HG03521 (cell line): ENCODE results near the gene SLFN5.
"Not testable (repeated sequence)": the region's sequence is repeated elsewhere in the genome, so short reads cannot be mapped to it uniquely, and the experiment has no call there.

Source experiments
- ATAC-seq: cut with Tn5 transposase; IDR thresholded peaks from one replicate; pipeline ENCODE4 v1.9.1; 2021; ENCODE audit warnings: mild to moderate bottlenecking, moderate library complexity; ENCODE audit not compliant: unreplicated experiment

Gene SLFN5

GRCh38 chr17:35241520-35241919 is 1.4 kb upstream of the SLFN5 start:
- ATAC-seq, result no peak

GRCh38 chr17:35242158-35242804 is 591 bp upstream of the SLFN5 start:
- peak; percentile 49 for ATAC-seq

- ATAC-seq, result peak; percentile 3
Measured at GRCh38 chr17:35243561-35244340, 879 bp downstream of the SLFN5 start.

- peak; percentile 40 for ATAC-seq
Measured at GRCh38 chr17:35244341-35245195, 1.7 kb downstream of the SLFN5 start.

GRCh38 chr17:35245196-35245486 is 2.3 kb downstream of the SLFN5 start:
- ATAC-seq, result no peak

- ATAC-seq, result no peak
Measured at GRCh38 chr17:35252651-35253050, 9.8 kb downstream of the SLFN5 start.

GRCh38 chr17:35254107-35254773 is 11.4 kb downstream of the SLFN5 start:
- no peak for ATAC-seq

DNA sequence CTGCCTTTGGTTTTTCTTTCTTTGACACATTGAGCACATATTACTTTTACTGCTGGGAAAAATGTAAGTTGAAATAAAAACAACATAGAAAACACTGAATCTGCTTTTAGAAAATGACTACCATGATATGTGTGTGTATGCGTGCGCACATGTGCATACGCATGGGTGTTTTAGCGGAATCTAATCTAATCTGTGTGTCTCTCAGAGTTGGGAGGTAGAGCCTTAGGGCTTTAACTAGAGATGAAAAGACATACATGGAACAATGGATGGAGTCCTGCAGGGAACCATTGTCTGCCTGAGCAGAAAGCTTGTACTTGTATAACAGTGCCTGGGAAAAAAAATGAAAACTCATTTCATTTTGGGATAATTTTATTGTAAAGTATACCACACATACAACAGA is 12.4 kb downstream of the SLFN5 start:
- ATAC-seq, result no peak

GRCh38 chr17:35256629-35257028 is 13.8 kb downstream of the SLFN5 start:
- ATAC-seq, result no peak

GRCh38 chr17:35257208-35257659 is 14.4 kb downstream of the SLFN5 start:
- no peak for ATAC-seq

- no peak for ATAC-seq
Measured at GRCh38 chr17:35259001-35259400, 16.1 kb downstream of the SLFN5 start.

- no peak for ATAC-seq
Measured at GRCh38 chr17:35265071-35265470, 22.2 kb downstream of the SLFN5 start.

DNA sequence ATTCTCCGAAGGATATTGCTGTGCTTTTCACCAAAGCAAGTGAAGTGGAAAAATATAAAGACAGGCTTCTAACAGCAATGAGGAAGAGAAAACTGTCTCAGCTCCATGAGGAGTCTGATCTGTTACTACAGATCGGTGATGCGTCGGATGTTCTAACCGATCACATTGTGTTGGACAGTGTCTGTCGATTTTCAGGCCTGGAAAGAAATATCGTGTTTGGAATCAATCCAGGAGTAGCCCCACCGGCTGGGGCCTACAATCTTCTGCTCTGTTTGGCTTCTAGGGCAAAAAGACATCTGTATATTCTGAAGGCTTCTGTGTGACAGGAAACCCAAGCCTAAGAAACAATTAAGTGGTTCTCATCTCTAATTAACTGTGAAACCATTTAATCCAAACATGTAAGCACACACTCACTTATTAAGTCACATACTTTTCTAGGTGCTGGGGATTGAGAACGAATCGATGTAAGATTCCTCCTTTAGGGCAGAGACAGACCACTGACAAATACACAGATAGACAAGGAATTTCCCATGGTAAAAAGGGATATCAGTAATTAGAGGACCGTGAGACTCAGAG is 22.8 kb downstream of the SLFN5 start:
- no peak for ATAC-seq

DNA sequence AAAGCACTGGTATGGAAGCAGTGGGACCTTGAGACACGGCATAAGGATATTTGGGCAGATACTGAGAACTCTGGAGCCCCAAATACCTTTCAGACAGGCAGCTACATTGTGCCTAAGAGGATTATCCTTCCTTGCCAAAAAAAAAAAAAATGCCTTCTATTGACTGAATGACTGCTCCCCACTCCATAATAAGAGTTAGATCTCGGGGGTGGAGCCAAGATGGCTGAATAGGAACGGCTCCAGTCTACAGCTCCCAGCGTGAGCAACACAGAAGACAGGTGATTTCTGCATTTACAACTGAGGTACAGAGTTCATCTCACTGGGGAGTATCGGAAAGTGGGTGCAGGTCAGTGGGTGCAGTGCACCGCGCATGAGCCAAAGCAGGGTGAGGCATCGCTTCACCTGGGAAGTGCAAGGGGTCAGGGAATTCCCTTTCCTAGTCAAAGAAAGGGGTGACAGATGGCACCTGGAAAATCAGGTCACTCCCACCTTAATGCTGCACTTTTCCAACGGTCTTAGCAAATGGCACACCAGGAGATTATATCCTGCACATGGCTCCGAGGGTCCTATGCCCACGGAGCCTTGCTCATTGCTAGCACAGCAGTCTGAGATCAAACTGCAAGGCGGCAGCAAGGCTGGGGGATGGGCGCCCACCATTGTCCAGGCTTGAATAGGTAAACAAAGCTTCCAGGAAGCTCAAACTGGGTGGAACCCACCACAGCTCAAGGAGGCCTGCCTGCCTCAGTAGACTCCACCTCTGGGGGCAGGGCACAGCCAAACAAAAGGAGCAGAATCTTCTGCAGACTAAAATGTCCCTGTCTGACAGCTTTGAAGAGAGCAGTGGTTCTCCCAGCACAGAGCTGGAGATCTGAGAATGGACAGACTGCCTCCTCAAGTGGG is 31.5 kb downstream of the SLFN5 start:
- ATAC-seq, result not testable (repeated sequence)

- ATAC-seq, result not testable (repeated sequence)
Measured at GRCh38 chr17:35278454-35278853, 35.6 kb downstream of the SLFN5 start.

DNA sequence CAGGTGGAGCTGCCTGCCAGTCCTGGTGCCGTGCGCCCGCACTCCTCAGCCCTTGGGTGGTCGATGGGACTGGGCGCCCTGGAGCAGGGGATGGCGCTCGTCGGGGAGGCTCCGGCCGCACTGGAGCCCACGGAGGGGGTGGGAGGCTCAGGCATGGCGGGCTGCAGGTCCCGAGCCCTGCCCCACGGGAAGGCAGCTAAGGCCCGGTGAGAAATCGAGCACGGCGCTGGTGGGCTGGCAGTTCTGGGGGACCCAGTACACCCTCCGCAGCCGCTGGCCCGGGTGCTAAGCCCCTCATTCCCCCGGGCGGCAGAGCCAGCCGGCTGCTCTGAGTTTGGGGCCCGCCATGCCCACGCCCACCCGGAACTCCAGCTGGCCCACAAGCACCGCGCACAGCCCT is 36.0 kb downstream of the SLFN5 start:
- not testable (repeated sequence) for ATAC-seq

- ATAC-seq, result no peak
Measured at GRCh38 chr17:35283767-35284166, 40.9 kb downstream of the SLFN5 start.

DNA sequence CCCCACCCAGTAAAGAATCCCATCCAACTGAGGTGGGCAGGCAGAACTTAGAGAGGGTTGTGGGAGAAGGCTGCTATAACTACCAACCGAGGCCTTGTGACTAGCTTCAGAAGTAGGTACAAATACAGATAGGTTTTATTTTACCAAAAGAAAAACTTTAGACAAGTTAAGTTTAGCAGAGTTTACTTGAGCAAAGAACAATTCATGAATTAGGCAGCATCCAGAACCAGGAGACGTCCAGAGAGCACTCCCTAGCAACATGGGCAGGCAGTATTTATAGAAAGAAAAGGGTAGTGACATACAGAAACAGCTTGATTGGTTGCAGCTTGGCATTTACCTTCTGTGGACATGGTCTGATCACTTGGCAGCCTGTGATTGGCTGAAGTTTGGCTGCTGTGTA is 42.1 kb downstream of the SLFN5 start:
- ATAC-seq, result no peak

DNA sequence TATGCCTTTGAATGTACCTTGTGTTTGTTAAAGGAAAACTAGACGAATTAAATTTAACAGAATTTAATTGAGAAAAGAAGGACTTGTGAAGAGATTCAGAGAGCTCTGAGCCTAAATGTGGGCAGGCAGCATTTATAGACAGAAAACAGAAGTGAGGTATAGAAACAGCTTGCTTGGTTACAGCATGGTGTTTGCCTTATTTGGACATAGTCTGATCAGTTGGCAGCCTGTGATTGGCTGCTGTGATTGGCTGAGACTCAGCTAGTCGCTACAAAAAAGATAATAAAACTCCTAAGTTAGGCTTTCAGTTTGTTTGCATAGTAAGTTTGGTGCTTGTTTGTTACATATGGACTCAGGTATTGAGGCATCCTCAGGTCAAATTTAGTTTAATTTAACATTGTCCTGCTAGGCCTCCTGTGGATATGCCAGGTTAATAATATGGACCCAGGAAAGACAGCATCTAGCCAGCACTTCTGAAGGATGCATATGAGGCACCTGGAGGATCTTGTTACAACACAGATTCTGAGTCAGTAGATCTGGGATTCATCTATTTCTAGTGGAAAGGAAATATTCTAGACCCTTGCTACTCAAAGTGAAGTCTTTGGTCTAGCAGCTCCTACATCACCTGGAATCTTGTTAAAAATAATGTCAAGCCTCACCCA is 43.4 kb downstream of the SLFN5 start:
- ATAC-seq, result no peak
